Endothelial cell of umbilical vein (primary cell): ENCODE measurements around the gene APH1A.

Experiments used
- CTCF ChIP-seq, 2 donors: IDR thresholded peaks; 1 replicate in 1 of 2; 2 replicates in 1 of 2; pipeline ENCODE4 v1.5.1; 2011; ENCODE audit warnings: low read length in 2 of 2, mild to moderate bottlenecking in 2 of 2, moderate library complexity in 2 of 2, control low read depth in 1 of 2, inconsistent platforms in 1 of 2, low read depth in 1 of 2; ENCODE audit not compliant: insufficient read depth in 1 of 2; ENCODE audit errors: extremely low read depth in 1 of 2
- EZH2 ChIP-seq: IDR thresholded peaks from 2 replicates; pipeline ENCODE4 v1.6.1; 2012; ENCODE audit warnings: borderline replicate concordance, low read depth, mild to moderate bottlenecking, moderate library complexity, low read length, inconsistent platforms; ENCODE audit not compliant: severe bottlenecking
- FOS ChIP-seq: IDR thresholded peaks from 2 replicates; pipeline ENCODE4 v1.6.1; 2011; ENCODE audit warnings: mild to moderate bottlenecking, low read length, moderate library complexity, borderline replicate concordance; ENCODE audit not compliant: insufficient read depth
- GATA2 ChIP-seq: IDR thresholded peaks from 2 replicates; pipeline ENCODE4 v1.7.0; 2011; ENCODE audit warnings: low read depth, mild to moderate bottlenecking, moderate library complexity, mixed read lengths, low read length; ENCODE audit not compliant: insufficient read length, insufficient read depth
- MAX ChIP-seq: IDR thresholded peaks from 2 replicates; pipeline ENCODE4 v1.6.1; 2011; ENCODE audit not compliant: insufficient read depth, insufficient read length
- MYC ChIP-seq: IDR thresholded peaks from one replicate; pipeline ENCODE4 v1.6.1; 2011; ENCODE audit warnings: mild to moderate bottlenecking, low read depth, low read length
- POLR2A ChIP-seq: IDR thresholded peaks from 2 replicates; pipeline ENCODE4 v1.6.1; 2012; ENCODE audit warnings: low read depth, mild to moderate bottlenecking, control low read depth, low read length
- POLR2AphosphoS5 ChIP-seq: IDR thresholded peaks from 2 replicates; pipeline ENCODE4 v1.6.1; 2012; ENCODE audit warnings: low read depth, mild to moderate bottlenecking, control low read depth, low read length, moderate library complexity; ENCODE audit not compliant: insufficient read depth

- TF ChIP-seq CTCF (IDR thresholded peaks at IDR 0.05; ENCODE audit: extremely low read depth in 1 of 2, insufficient read depth in 1 of 2, low read depth in 1 of 2, low read length in 2 of 2) (no peak), MAX (no peak), POLR2A (no peak), EZH2 (no peak), POLR2AphosphoS5 (no peak), GATA2 (no peak), FOS (no peak), MYC (no peak)
Measured at GRCh38 chr1:150237746-150238145, 31.1 kb downstream of the APH1A start.
